Measurements from ENCODE around the gene GNAI2. TPM values are rescaled to one million over a fixed set of nuclear protein-coding genes. Genes with fewer than 3 reads are reported as not detected.

The GNAI2 gene
- total and polyA plus RNA-seq, 8 donors: 61.1 to 211 (median 79.2) TPM

DNA sequence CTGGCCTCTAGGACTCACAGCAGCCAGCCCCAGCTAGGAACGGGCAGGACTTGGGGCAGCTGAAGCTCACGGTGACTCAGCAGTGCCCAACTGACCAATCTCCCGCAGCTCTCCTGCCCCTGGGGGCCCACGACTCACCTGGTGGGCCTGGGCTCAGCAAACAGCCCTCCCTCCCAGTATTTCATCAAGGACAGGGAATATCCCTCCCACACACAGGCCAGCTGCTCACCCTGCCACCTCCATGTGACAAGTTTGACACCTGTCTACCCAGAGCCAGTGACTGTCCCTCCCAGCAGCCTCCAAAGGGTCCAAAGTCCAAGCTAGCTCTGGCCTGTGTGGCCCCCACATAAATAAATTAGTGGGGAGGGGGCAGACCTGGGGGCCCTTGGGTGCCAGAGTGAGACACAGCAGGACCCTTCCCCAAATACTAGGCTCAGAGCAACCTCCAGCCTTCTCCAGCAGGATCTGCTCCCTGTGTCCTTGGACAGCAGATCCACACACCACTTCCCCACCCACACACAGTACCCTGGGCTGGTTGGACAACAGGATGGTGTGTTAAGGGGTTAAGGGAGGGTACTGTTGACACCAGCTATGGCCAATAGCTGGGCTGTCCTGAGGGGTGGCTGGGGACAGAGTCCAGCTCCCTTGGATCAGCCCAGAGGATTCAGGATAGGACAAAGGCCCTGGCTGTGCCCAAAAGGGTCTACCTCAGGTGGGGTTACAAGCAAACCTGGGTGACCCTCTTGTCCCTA is 40.3 kb upstream of the GNAI2 start:
- intact Hi-C loops (cut with DNase I; ENCODE audit: low total_unique reads): no loop called here
- H3K27ac ChIP-seq: no peak overlapping the region
- H3K36me3 ChIP-seq: no peaks in the 10 kb centered on the region
- H3K4me3 ChIP-seq: no peak overlapping the region
- peaks cover 8 to 70% (median 20%) of the 10 kb centered on the region in 3 donors for H3K27me3 ChIP-seq
- WGBS, 5 donors: 36 to 62% (median 48%) methylated on average over 2 to 4 of the region's 4 CpGs
- peak in 1 of 2 donors; percentile 40 for DNase-seq
- TF ChIP-seq, protein P1, sequence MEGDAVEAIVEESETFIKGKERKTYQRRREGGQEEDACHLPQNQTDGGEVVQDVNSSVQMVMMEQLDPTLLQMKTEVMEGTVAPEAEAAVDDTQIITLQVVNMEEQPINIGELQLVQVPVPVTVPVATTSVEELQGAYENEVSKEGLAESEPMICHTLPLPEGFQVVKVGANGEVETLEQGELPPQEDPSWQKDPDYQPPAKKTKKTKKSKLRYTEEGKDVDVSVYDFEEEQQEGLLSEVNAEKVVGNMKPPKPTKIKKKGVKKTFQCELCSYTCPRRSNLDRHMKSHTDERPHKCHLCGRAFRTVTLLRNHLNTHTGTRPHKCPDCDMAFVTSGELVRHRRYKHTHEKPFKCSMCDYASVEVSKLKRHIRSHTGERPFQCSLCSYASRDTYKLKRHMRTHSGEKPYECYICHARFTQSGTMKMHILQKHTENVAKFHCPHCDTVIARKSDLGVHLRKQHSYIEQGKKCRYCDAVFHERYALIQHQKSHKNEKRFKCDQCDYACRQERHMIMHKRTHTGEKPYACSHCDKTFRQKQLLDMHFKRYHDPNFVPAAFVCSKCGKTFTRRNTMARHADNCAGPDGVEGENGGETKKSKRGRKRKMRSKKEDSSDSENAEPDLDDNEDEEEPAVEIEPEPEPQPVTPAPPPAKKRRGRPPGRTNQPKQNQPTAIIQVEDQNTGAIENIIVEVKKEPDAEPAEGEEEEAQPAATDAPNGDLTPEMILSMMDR (IDR thresholded peaks at IDR 0.05): no peak
- TF ChIP-seq EP300 (IDR thresholded peaks at IDR 0.05) (no peak), POLR2AphosphoS5 (IDR thresholded peaks at IDR 0.05) (no peak)
- H3K4me1 ChIP-seq: peaks cover 8 to 31% (median 26%) of the 10 kb centered on the region in 4 donors
- no peaks in the 10 kb centered on the region for H3K9me3 ChIP-seq

DNA sequence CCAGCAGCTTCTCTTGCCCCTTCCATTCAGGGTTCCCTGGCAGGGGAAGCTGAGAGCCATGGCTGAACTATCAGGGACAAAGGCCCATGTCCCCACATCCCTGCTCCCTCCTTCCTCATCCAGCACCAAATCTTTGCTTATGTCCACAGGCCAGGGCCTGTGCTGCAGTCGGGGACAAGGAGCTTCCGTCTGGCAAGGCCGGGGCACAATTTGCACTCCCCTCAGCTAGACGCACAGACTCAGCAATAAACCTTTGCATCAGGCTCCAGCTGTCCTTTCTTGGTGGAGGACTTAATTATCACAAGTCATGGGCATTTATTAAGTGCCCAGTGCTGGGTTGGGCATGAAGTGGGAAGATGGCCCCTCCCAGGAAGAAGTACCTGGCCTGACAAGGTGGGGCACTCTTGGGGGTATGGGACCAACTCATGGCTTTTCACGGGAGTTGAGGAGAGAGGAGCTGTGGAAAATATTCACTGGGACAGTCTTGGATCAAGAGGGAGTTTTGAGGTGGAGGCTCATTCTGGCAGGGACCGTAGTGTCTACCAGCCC is 39.7 kb upstream of the GNAI2 start:
- peaks cover 8 to 31% (median 26%) of the 10 kb centered on the region in 4 donors for H3K4me1 ChIP-seq
- no peak for TF ChIP-seq POLR2AphosphoS5 (IDR thresholded peaks at IDR 0.05)
- TF ChIP-seq POLR2A (IDR thresholded peaks at IDR 0.05): no peak
- no peak for TF ChIP-seq EP300 (IDR thresholded peaks at IDR 0.05)
- TF ChIP-seq, protein P1 (IDR thresholded peaks at IDR 0.05): no peak
- H3K27ac ChIP-seq: no peak overlapping the region
- intact Hi-C loops (cut with DNase I; ENCODE audit: low total_unique reads): no loop called here
- H3K36me3 ChIP-seq: no peaks in the 10 kb centered on the region
- H3K27me3 ChIP-seq: peaks cover 8 to 77% (median 20%) of the 10 kb centered on the region in 3 donors
- H3K4me3 ChIP-seq: no peak overlapping the region
- DNase-seq: no peak
- whole genome bisulfite sequencing, 5 donors: 74 to 82% (median 77%) methylated on average over 5 to 6 of the region's 6 CpGs
- no peaks in the 10 kb centered on the region for H3K9me3 ChIP-seq

DNA sequence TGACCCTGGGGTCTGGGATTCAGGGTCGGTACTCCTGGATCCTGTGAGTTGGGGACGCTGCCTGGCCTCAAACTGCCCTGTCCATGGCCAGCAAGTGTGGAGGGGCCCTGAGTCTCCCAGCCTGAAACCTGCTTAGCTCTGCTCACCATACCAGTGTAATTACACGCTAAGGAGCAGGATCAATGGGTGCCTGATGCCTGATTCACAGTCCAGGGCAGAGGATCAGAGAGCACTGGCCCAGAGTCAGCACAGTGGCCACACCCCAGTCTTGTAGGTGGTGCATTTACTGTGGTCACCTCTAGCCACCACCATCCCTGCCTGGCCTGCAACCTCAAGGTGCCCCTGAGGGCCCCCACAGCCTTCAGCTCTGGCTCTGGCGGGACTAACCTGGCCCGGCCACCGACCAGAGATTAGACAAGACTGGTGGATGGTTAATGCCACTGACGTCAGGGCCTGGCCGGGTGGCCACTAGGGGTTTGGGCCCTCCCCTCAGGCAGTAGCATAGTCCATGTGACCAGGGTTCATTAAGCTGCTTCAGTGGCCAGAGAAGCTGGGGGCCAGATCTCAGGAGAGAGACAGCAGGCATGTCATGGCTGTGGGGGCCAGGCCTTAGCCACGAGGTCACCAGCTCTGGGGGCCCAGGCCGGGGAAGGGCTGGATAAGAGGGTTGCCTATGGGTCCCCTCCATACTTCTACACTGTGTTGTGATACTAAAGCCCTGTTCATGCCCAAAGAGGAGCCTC is 34.3 kb upstream of the GNAI2 start:
- Histone ChIP-seq H3K27me3 (peaks cover 9 to 83% (median 38%) of the 10 kb centered on the region in 3 donors), H3K27ac (no peak overlapping the region), H3K4me3 (no peak overlapping the region), H3K4me1 (peaks cover 15 to 24% (median 19%) of the 10 kb centered on the region in 4 donors), H3K36me3 (no peaks in the 10 kb centered on the region), H3K9me3 (no peaks in the 10 kb centered on the region)
- TF ChIP-seq POLR2AphosphoS5 (IDR thresholded peaks at IDR 0.05): no peak
- TF ChIP-seq EP300 (IDR thresholded peaks at IDR 0.05): no peak
- no peak for TF ChIP-seq POLR2A (IDR thresholded peaks at IDR 0.05)
- TF ChIP-seq, protein P1 (IDR thresholded peaks at IDR 0.05): no peak
- 76 to 86% (median 79%) methylated on average over 7 to 10 of the region's 10 CpGs for WGBS, 5 donors
- intact Hi-C loops (cut with DNase I; ENCODE audit: low total_unique reads): no loop called here
- no peak for DNase-seq

DNA sequence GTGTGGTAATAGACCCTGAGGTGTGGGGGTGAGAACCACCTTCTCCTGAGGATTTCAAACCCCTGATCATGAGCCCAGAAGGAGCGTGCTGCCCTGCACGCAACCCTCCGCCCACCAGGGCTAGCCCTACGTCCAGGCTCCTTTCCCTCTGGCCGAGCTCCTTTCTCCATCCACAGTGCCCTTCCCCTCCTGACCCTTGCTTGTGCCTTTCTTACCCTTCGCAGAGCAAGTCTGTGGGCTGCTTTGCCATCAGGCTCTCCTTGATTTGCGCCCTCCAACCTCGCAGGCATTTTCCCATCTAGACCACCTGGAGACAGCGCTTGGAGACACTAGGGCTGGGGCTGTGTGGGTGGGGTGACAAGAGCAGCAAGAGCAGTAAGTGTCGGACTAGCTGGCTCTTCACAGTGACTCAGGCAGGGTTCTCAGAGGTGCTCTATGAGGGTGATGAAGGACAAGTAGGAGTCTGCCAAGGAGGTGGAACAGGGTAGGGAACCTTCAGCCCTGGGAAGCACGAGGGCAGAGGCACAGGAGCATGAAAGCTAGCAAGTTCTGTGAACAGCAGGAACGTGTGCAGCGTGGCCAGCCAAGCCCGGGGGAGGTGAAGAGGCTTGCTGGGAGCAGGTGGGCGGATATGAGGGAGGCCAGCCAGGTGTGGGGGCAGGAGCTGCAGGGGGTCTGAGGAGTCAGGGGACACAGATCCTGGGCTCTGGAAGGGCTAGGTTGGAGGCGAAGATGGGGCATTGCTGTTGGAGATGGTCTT is 33.5 kb upstream of the GNAI2 start:
- WGBS, 5 donors: 85 to 87% (median 87%) methylated on average over 16 of the region's 16 CpGs
- H3K4me1 ChIP-seq: peaks cover 15 to 24% (median 19%) of the 10 kb centered on the region in 4 donors
- H3K4me3 ChIP-seq: no peak overlapping the region
- DNase-seq: no peak
- peaks cover 9 to 85% (median 38%) of the 10 kb centered on the region in 3 donors for H3K27me3 ChIP-seq
- no peak for TF ChIP-seq POLR2A (IDR thresholded peaks at IDR 0.05)
- TF ChIP-seq POLR2AphosphoS5 (IDR thresholded peaks at IDR 0.05): no peak
- TF ChIP-seq, protein P1 (IDR thresholded peaks at IDR 0.05): no peak
- no peak for TF ChIP-seq EP300 (IDR thresholded peaks at IDR 0.05)
- intact Hi-C loops (cut with DNase I; ENCODE audit: low total_unique reads): no loop called here
- no peaks in the 10 kb centered on the region for H3K9me3 ChIP-seq
- no peaks in the 10 kb centered on the region for H3K36me3 ChIP-seq
- H3K27ac ChIP-seq: no peak overlapping the region

Measured in stomach (tissue), 9 donors.